ENCODE data around the gene MYLK. TPM values are rescaled to one million over a fixed set of nuclear protein-coding genes. Genes with fewer than 3 reads are reported as not detected.

Gene MYLK
- total and polyA plus RNA-seq, 9 of the 15 experiments (the other 6 are each of a cell fraction or from before 2014, with no cell fraction given) = 0.11 to 0.53 (median 0.18) TPM; not detected in 2

DNA sequence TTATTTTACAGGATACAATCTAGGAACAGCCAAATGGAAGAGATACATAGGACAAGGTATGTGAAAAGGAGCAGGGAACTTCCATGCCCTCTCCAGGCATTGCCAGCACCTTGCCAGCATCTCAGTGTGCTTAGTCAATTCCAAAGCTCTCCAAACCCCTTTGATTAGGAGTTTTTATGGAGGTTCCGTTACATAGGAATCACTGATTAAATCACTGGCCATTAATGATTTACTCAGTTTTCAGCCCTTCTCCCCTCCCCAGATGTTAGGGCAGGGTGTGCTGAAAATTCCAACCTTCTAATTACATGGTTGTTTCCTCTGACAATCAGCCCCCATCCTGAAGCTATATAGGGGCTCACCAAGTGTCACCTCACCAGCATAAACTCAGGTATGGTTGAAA, 11.5 kb downstream of the MYLK start:
- 0% methylated on average over 1 of the region's 1 CpG for WGBS (ENCODE audit: insufficient coverage, low coverage, missing lambda C conversion rate)
- no TSS peak for BruUV-seq (replicated peaks)
- in situ Hi-C loops (cut with MboI) (no loop called here), intact Hi-C loops (cut with micrococcal nuclease) (no loop called here)
- Histone ChIP-seq H2AFZ (ENCODE audit: low read depth, low read length) (no peak overlapping the region), H3K79me2 (ENCODE audit: control insufficient read depth, insufficient read depth, low read length) (no peaks in the 10 kb centered on the region), H3K4me2 (ENCODE audit: insufficient read depth, low read length) (no peak overlapping the region), H3K4me1 (replicated peaks in 1 of 2; ENCODE audit: control insufficient read depth in 2 of 2, insufficient read depth in 2 of 2, low read length in 2 of 2) (no peaks in the 10 kb centered on the region), H4K20me1 (replicated peaks; ENCODE audit: control insufficient read depth, insufficient read depth, low read length) (no peaks in the 10 kb centered on the region), H3K9me1 (ENCODE audit: control insufficient read depth, insufficient read depth, low read length) (no peaks in the 10 kb centered on the region), H3K4me3 (no peak overlapping the region), H3K27ac (ENCODE audit: extremely low read depth, low read depth, low read length) (no peak overlapping the region), H3K27me3 (ENCODE audit: control insufficient read depth in 2 of 2, insufficient read depth in 2 of 2, low read length in 2 of 2) (no peaks in the 10 kb centered on the region), H3K9ac (ENCODE audit: insufficient read depth in 1 of 2, low read depth in 2 of 2, low read length in 2 of 2) (no peak overlapping the region), H3K36me3 (ENCODE audit: control insufficient read depth, insufficient read depth, low read length) (no peaks in the 10 kb centered on the region), H3K9me3 (replicated peaks; ENCODE audit: control insufficient read depth, insufficient read depth, low read depth, low read length) (no peaks in the 10 kb centered on the region)
- no peak for ATAC-seq
- FAIRE-seq = no peak
- ChIA-PET POLR2A (no interaction called here), CTCF (ENCODE audit: low intra/inter-chr PET ratio) (no interaction called here)
- no peak for DNase-seq (ENCODE audit: extremely low read depth in 1 of 4, low spot score in 3 of 4)
- TF ChIP-seq KHSRP (IDR thresholded peaks at IDR 0.05) (no peak), ZNF197 (CRISPR knock-in tag; IDR thresholded peaks at IDR 0.05; ENCODE audit: low read depth) (no peak), ZKSCAN3 (CRISPR knock-in tag; IDR thresholded peaks at IDR 0.05) (no peak), ZNF696 (CRISPR knock-in tag; conservative IDR thresholded peaks at IDR 0.05) (no peak), HINFP (tag; conservative IDR thresholded peaks at IDR 0.05; ENCODE audit: low read depth) (no peak), ZNF79 (CRISPR knock-in tag; IDR thresholded peaks at IDR 0.05; ENCODE audit: low read depth) (no peak), TBL1XR1 (IDR thresholded peaks at IDR 0.05; ENCODE audit: low read length in 2 of 2) (no peak), ZBTB9 (CRISPR knock-in tag; IDR thresholded peaks at IDR 0.05) (no peak), ZNF354B (CRISPR knock-in tag; IDR thresholded peaks at IDR 0.05) (no peak), ZFP1 (CRISPR knock-in tag; IDR thresholded peaks at IDR 0.05) (no peak), YY1 (IDR thresholded peaks at IDR 0.05; ENCODE audit: borderline replicate concordance in 1 of 3, control insufficient read depth in 1 of 3, extremely low read depth in 1 of 3, insufficient read depth in 3 of 3, insufficient read length in 1 of 3, insufficient replicate concordance in 2 of 3, low read depth in 1 of 3, low read length in 2 of 3) (no peak), ZNF134 (CRISPR knock-in tag; conservative IDR thresholded peaks at IDR 0.05) (no peak), RUNX1 (IDR thresholded peaks at IDR 0.05; ENCODE audit: low read depth) (no peak), THAP7 (CRISPR knock-in tag; IDR thresholded peaks at IDR 0.05) (no peak), ZNF449 (CRISPR knock-in tag; IDR thresholded peaks at IDR 0.05) (no peak)
- TF ChIP-seq, protein P1, sequence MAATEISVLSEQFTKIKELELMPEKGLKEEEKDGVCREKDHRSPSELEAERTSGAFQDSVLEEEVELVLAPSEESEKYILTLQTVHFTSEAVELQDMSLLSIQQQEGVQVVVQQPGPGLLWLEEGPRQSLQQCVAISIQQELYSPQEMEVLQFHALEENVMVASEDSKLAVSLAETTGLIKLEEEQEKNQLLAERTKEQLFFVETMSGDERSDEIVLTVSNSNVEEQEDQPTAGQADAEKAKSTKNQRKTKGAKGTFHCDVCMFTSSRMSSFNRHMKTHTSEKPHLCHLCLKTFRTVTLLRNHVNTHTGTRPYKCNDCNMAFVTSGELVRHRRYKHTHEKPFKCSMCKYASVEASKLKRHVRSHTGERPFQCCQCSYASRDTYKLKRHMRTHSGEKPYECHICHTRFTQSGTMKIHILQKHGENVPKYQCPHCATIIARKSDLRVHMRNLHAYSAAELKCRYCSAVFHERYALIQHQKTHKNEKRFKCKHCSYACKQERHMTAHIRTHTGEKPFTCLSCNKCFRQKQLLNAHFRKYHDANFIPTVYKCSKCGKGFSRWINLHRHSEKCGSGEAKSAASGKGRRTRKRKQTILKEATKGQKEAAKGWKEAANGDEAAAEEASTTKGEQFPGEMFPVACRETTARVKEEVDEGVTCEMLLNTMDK (IDR thresholded peaks at IDR 0.05; ENCODE audit: borderline replicate concordance, insufficient read depth, low read depth, low read length, poor library complexity, severe bottlenecking) = no peak

Data from K562 (cell line).